Esophagus muscularis mucosa (tissue), 4 donors: Measurements from ENCODE around the gene GPC2. TPM values are rescaled to one million over a fixed set of nuclear protein-coding genes. Genes with fewer than 3 reads are reported as not detected.

ENCODE experiments used
- DNase-seq: peaks from one replicate; pipeline ENCODE4 v3.0.0-alpha.2; 2017; ENCODE audit errors: extremely low spot score
- H3K27ac ChIP-seq, 4 donors: fragments of 200-600 bp; sonication (generic); replicated peaks in 1 of 4; 1 replicate in 3 of 4; 2 replicates in 1 of 4; pipeline ENCODE4 v1.5.1; 2016 to 2019; ENCODE audit warnings: mild to moderate bottlenecking in 1 of 4
- H3K27me3 ChIP-seq, 4 donors: fragments of 200-600 bp; sonication (generic); one replicate each; pipeline versions ENCODE4 v1.5.1 to v1.6.0; 2016 to 2019
- H3K36me3 ChIP-seq, 4 donors: fragments of 200-600 bp; sonication (generic); one replicate each; pipeline ENCODE4 v1.5.1; 2016 to 2019
- H3K4me1 ChIP-seq, 4 donors: fragments of 200-600 bp; sonication (generic); one replicate each; pipeline ENCODE4 v1.5.1; 2016 to 2019
- H3K4me3 ChIP-seq, 4 donors: fragments of 200-600 bp; sonication (generic); 1 replicate in 2 of 4; 2 replicates in 2 of 4; pipeline ENCODE4 v1.5.1; 2016 to 2019; ENCODE audit warnings: mild to moderate bottlenecking in 4 of 4, moderate library complexity in 1 of 4
- H3K9me3 ChIP-seq, 4 donors: fragments of 200-600 bp; sonication (generic); 1 replicate in 3 of 4; 2 replicates in 1 of 4; pipeline ENCODE4 v1.5.1; 2016 to 2019
- EP300 ChIP-seq: sonication (generic); formaldehyde crosslinking; IDR thresholded peaks from one replicate; pipeline ENCODE4 v1.6.1; 2017; ENCODE audit warnings: antibody characterized with exemption
- POLR2A ChIP-seq: fragments of 450-650 bp; IDR thresholded peaks from one replicate; pipeline ENCODE4 v1.6.1; 2017; ENCODE audit warnings: antibody characterized with exemption, moderate library complexity, mild to moderate bottlenecking, low read depth
- POLR2AphosphoS5 ChIP-seq, 2 donors: sonication (generic); formaldehyde crosslinking; IDR thresholded peaks; one replicate each; pipeline ENCODE4 v1.6.1; 2017; ENCODE audit warnings: antibody characterized with exemption in 2 of 2
- WGBS: methylation state at CpG from one replicate; pipeline ENCODE4 v1.1.5; 2018; 5-methylcytosine and 5-hydroxymethylcytosine counted together
- intact Hi-C: fragments of 100-400 bp; cut with DNase I; formaldehyde crosslinking; loops from one replicate; pipeline ENCODE4 v1.15.1; 2023
- total RNA-seq, 4 donors: library from RNA; depleted of rRNA; stranded (reverse); fragments of >200 nt; gene quantifications; one replicate each; pipeline versions ENCODE4 v1.1.0 to v1.2.1, GENCODE V29; 2016
- TF ChIP-seq, protein P1 (sequence below), 3 experiments: fragments of 200-600 bp in 2 of 3; fragments of 450-650 bp in 1 of 3; sonication (generic) in 2 of 3; IDR thresholded peaks; one replicate each; pipeline ENCODE4 v1.5.1; 2017 to 2019; ENCODE audit warnings: antibody characterized with exemption in 3 of 3, mild to moderate bottlenecking in 2 of 3, moderate library complexity in 1 of 3

Gene GPC2
- total RNA-seq, 4 donors from 2014 or later, result 0.33 to 1.0 (median 0.71) TPM

DNA sequence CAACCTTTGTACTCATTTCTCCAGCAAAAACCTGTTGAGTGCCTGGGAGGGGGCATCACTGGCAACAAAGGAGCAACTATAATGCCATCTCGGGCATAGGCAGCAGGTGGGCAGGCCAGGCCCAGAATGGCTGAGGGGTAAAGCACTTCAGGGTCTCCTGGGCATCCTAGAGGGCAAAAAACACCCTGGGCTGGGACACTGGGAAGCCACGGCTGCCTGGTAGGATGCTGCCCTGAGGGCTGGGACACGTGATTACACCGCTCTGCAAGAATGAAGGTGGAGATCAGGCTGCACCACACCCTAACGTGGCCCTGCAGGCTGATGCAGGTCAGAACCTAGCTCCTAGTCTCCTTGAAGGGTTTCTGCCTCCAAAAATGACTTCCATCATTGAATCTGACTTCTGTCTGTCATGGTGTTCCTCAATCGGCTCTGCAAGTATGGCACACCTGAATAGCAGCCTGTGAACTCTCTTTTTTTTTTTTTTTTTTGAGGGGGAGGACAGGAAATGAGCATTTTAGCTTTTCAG is 14.1 kb downstream of the GPC2 start:
- Histone ChIP-seq H3K9me3 (no peaks in the 10 kb centered on the region), H3K4me3 (no peak overlapping the region), H3K27ac (no peak overlapping the region), H3K4me1 (peaks cover 9 to 29% (median 22%) of the 10 kb centered on the region in 4 donors), H3K27me3 (peaks cover 0 to 8% (median 0%) of the 10 kb centered on the region in 4 donors), H3K36me3 (no peaks in the 10 kb centered on the region)
- intact Hi-C loops, result no loop called here
- WGBS, result 76% methylated on average over 3 of the region's 6 CpGs
- no peak for DNase-seq
- TF ChIP-seq, protein P1, sequence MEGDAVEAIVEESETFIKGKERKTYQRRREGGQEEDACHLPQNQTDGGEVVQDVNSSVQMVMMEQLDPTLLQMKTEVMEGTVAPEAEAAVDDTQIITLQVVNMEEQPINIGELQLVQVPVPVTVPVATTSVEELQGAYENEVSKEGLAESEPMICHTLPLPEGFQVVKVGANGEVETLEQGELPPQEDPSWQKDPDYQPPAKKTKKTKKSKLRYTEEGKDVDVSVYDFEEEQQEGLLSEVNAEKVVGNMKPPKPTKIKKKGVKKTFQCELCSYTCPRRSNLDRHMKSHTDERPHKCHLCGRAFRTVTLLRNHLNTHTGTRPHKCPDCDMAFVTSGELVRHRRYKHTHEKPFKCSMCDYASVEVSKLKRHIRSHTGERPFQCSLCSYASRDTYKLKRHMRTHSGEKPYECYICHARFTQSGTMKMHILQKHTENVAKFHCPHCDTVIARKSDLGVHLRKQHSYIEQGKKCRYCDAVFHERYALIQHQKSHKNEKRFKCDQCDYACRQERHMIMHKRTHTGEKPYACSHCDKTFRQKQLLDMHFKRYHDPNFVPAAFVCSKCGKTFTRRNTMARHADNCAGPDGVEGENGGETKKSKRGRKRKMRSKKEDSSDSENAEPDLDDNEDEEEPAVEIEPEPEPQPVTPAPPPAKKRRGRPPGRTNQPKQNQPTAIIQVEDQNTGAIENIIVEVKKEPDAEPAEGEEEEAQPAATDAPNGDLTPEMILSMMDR (IDR thresholded peaks at IDR 0.05), result no peak
- TF ChIP-seq POLR2AphosphoS5 (IDR thresholded peaks at IDR 0.05), result no peak
- no peak for TF ChIP-seq POLR2A
- no peak for TF ChIP-seq EP300

DNA sequence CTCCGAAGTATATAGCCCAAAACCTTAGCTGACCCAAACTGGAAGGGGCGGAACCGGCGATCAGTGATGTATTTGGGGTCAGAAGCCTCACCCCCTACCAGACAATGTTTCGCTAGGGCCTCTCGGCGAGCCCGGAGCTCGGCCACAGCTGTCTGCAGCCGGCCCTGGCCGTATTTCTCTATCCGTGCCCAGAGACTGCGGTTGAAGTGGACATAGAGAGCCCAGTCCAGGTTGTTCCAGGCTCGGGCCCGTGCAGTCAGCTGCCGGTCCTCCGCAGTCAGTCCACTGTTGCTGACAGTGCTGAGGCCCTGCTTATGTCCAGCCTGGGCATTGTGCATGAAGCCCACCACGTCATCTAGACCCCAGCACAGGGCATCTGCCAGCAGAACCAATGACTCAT is 17.1 kb downstream of the GPC2 start:
- WGBS, result 93% methylated on average over 16 of the region's 18 CpGs
- Histone ChIP-seq H3K4me3 (no peak overlapping the region), H3K4me1 (peaks cover 17 to 35% (median 24%) of the 10 kb centered on the region in 4 donors), H3K9me3 (no peaks in the 10 kb centered on the region), H3K27me3 (no peaks in the 10 kb centered on the region), H3K36me3 (peaks cover 8 to 21% (median 19%) of the 10 kb centered on the region in 4 donors), H3K27ac (no peak overlapping the region)
- intact Hi-C loops, result no loop called here
- DNase-seq, result no peak
- TF ChIP-seq, protein P1 (IDR thresholded peaks at IDR 0.05), result no peak

DNA sequence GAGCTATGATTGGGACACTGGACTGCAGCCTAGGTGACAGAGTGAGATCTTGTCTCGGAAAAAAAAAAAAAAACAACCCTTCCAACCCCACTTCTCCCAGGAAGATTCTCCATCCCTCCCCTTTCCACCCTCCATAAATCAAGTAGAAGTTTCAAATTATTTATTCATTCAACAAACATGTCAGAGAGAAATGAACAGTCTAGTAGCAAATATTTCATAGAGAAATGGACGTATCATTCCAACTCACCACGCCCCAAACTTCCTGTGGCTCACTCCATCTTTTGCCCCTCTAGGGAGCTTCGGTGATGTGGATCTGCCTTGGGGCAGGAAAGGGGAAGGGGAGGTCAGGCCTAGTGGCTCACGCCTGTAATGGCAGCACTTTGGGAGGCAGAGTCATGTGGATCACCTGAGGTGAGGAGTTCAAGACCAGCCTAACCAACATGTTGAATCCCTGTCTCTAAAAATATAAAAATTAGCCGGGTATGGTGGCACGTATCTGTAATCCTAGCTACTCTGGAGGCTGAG is 18.0 kb downstream of the GPC2 start:
- Histone ChIP-seq H3K27me3 (no peaks in the 10 kb centered on the region), H3K9me3 (no peaks in the 10 kb centered on the region), H3K4me1 (peaks cover 17 to 44% (median 24%) of the 10 kb centered on the region in 4 donors), H3K4me3 (peak overlapping the region; percentile 84 to 97 (median 92)), H3K36me3 (peaks cover 9 to 29% (median 28%) of the 10 kb centered on the region in 4 donors), H3K27ac (peak overlapping the region; percentile 77 to 89 (median 83))
- 58% methylated on average over 7 of the region's 7 CpGs for WGBS
- TF ChIP-seq POLR2A, result no peak
- TF ChIP-seq EP300, result no peak
- TF ChIP-seq, protein P1 (IDR thresholded peaks at IDR 0.05), result no peak
- no peak for TF ChIP-seq POLR2AphosphoS5 (IDR thresholded peaks at IDR 0.05)
- intact Hi-C loops, result no loop called here
- DNase-seq, result no peak

DNA sequence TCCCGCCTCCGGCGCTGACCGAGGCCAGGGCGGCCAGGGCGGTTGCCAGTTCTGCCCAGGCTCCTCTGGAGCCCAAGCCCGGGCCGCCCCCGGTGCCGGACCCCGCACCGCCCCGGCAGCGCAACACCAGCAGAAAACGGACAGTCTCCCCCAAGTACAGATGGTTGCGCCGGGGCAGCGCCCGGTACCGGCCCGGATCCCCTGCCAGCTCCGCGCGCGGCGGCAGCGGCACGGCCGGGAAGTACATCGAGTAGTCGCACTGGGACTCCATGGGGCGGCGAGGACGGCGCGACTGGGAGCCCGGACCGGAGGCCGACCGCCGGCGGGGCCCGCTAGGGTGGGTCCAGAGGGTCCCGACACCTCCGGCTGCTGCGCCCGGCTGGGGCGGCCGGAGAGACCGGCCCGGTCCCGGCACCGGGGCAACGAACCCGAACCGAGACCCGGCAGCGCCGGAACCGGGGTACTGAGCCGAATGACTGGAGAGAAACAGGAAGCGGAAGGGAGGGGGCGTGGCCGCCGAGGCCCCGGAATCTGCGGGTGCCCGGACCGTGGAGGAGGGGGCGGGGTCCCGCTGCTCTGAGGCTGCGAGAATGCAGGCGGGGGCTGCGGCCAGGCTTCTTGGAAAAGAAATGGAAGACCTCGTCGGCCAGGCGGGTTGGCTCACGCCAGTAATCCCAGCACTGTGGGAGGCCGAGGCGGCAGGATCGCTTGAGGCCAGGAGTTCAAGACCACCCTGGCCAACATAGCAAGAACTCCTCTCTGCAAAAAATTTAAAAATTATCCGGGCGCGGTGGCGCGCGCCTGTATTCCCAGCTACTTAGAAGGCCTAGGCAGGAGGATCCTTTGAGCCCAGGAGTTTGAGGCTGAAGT is 18.7 kb downstream of the GPC2 start, which contains the start of gene TRAPPC14:
Gene TRAPPC14 (minus strand): TSS at position 495 of the 870 bp plus-strand sequence. CDS start 224 bp downstream, at position 271.
- H3K27me3 ChIP-seq, result no peaks in the 10 kb centered on the region
- intact Hi-C loops, result no loop called here
- H3K9me3 ChIP-seq, result no peaks in the 10 kb centered on the region
- DNase-seq, result peak; percentile 99
- peaks cover 17 to 51% (median 26%) of the 10 kb centered on the region in 4 donors for H3K4me1 ChIP-seq
- TF ChIP-seq POLR2AphosphoS5 (IDR thresholded peaks at IDR 0.05), result peak; percentile 75 to 78
- TF ChIP-seq, protein P1 (IDR thresholded peaks at IDR 0.05), result peak in 1 of 3 experiments; percentile 6
- no peak for TF ChIP-seq EP300
- TF ChIP-seq POLR2A, result no peak
- H3K4me3 ChIP-seq, result peak within 1 kb of the TSS; percentile 84 to 97 (median 92)
- WGBS, result 3% methylated on average over 24 of the region's 87 CpGs
- H3K27ac ChIP-seq, result peak within 1 kb of the TSS; percentile 77 to 89 (median 83)
- H3K36me3 ChIP-seq, result peaks cover 16 to 36% (median 35%) of the 10 kb centered on the region in 4 donors
